NOMO-1 treated with DMSO at 0.1 percent for 48 hours (cell line): ENCODE data around the gene HMCN1.
"Not testable (repeated sequence)": the region's sequence is repeated elsewhere in the genome, so short reads cannot be mapped to it uniquely, and the experiment has no call there.

Experiments
- DNase-seq: peaks from one replicate; lab custom pipeline; 2025; ENCODE audit not compliant: unreplicated experiment; lab: John Stamatoyannopoulos, UW

HMCN1 gene

GRCh38 chr1:185739967-185740366 is 5.8 kb downstream of the HMCN1 start:
- DNase-seq = no peak

GRCh38 chr1:185741551-185741950 is 7.4 kb downstream of the HMCN1 start:
- no peak for DNase-seq

- no peak for DNase-seq
Observed at GRCh38 chr1:185742403-185742802, 8.2 kb downstream of the HMCN1 start.

GRCh38 chr1:185745165-185745564 is 11.0 kb downstream of the HMCN1 start:
- DNase-seq = no peak

- no peak for DNase-seq
Observed at GRCh38 chr1:185759061-185759460, 24.9 kb downstream of the HMCN1 start.

- DNase-seq = no peak
Observed at GRCh38 chr1:185761841-185762240, 27.6 kb downstream of the HMCN1 start.

- no peak for DNase-seq
Observed at GRCh38 chr1:185767508-185768120, 33.4 kb downstream of the HMCN1 start.

GRCh38 chr1:185768371-185768770 is 34.2 kb downstream of the HMCN1 start:
- no peak for DNase-seq

GRCh38 chr1:185769136-185769535 is 34.9 kb downstream of the HMCN1 start:
- DNase-seq = no peak

GRCh38 chr1:185774394-185774793 is 40.2 kb downstream of the HMCN1 start:
- DNase-seq = no peak

GRCh38 chr1:185775501-185775900 is 41.3 kb downstream of the HMCN1 start:
- no peak for DNase-seq

- no peak for DNase-seq
Observed at GRCh38 chr1:185776522-185776921, 42.3 kb downstream of the HMCN1 start.

- DNase-seq = not testable (repeated sequence)
Observed at GRCh38 chr1:185783860-185784259, 49.7 kb downstream of the HMCN1 start.

- no peak for DNase-seq
Observed at GRCh38 chr1:185785586-185785985, 51.4 kb downstream of the HMCN1 start.

GRCh38 chr1:185786524-185786923 is 52.3 kb downstream of the HMCN1 start:
- DNase-seq = no peak

- no peak for DNase-seq
Observed at GRCh38 chr1:185787238-185787637, 53.0 kb downstream of the HMCN1 start.

- DNase-seq = no peak
Observed at GRCh38 chr1:185788386-185788785, 54.2 kb downstream of the HMCN1 start.

- no peak for DNase-seq
Observed at GRCh38 chr1:185789501-185790193, 55.5 kb downstream of the HMCN1 start.

- no peak for DNase-seq
Observed at GRCh38 chr1:185790194-185790735, 56.1 kb downstream of the HMCN1 start.

GRCh38 chr1:185792040-185792439 is 57.8 kb downstream of the HMCN1 start:
- no peak for DNase-seq

- DNase-seq = not testable (repeated sequence)
Observed at GRCh38 chr1:185794495-185794894, 60.3 kb downstream of the HMCN1 start.

GRCh38 chr1:185795181-185795580 is 61.0 kb downstream of the HMCN1 start:
- no peak for DNase-seq

- DNase-seq = no peak
Observed at GRCh38 chr1:185798505-185798904, 64.3 kb downstream of the HMCN1 start.
